ENCODE data around the gene ACD. TPM values are rescaled to one million over a fixed set of nuclear protein-coding genes. Genes with fewer than 3 reads are reported as not detected.

Gene ACD
- 10 to 100 TPM; 17.8 to 33.4 (median 29.8) TPM for total RNA-seq

DNA sequence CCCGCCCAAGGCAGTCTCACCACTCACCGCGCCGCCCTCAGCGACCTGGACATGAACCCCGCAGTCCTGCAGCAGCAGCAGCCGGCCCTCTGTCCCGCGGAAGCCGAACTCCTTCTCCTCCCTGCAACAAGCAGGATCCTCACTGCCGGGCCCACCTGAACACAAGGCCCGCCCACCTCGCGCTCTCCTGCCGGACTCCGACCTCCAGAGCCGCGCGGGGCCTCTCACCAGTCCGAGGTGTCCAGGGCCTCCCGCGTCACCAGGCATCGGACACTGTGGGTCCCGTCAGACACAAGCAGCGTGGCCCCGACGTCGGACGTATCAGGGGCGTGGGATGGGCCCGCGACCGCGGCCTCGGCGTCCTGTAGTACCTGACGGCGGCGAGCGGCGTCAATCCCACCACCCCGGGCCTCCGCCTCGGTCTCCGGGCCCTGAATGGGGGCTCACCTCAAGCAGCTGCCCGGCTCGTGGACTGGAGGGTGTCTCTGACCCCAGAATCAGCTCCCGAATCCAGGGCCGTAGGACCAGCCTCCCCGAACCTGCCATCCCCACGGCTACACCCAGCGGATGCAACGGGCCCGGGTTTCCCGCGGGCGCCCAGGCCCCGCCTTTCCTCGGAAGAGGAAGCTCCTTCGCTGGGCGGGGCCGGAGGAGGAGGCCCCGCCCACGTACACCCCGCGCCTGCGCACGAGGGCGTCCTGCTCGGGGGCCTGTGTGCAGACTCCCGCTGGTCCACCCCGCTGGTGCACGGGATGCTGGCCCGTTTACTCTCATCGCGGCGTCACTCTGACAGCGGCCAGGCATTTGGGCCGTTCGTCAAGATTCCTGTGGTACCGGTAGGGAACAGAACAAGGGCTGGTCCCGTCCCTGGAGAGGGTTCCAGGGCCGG is at the start of gene ACD:
ACD (minus strand) TSS at position 586 of the 889 bp plus-strand sequence; CDS start at position 546, 40 bp downstream.
- Histone ChIP-seq H3K27me3 (peaks cover 0 to 1% of the 10 kb centered on the region in 2 donors), H3K27ac (peak within 1 kb of the TSS; percentile 94), H3K4me1 (peaks cover 0 to 18% of the 10 kb centered on the region in 2 donors), H3K9me3 (no peaks in the 10 kb centered on the region), H3K4me3 (peak within 1 kb of the TSS; percentile 64 to 94), H3K36me3 (no peaks in the 10 kb centered on the region)
- DNase-seq = peak; percentile 88 to 94
- intact Hi-C loops (cut with DNase I; ENCODE audit: low total_unique reads) = no loop called here
- TF ChIP-seq, protein P1, sequence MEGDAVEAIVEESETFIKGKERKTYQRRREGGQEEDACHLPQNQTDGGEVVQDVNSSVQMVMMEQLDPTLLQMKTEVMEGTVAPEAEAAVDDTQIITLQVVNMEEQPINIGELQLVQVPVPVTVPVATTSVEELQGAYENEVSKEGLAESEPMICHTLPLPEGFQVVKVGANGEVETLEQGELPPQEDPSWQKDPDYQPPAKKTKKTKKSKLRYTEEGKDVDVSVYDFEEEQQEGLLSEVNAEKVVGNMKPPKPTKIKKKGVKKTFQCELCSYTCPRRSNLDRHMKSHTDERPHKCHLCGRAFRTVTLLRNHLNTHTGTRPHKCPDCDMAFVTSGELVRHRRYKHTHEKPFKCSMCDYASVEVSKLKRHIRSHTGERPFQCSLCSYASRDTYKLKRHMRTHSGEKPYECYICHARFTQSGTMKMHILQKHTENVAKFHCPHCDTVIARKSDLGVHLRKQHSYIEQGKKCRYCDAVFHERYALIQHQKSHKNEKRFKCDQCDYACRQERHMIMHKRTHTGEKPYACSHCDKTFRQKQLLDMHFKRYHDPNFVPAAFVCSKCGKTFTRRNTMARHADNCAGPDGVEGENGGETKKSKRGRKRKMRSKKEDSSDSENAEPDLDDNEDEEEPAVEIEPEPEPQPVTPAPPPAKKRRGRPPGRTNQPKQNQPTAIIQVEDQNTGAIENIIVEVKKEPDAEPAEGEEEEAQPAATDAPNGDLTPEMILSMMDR (IDR thresholded peaks at IDR 0.05) = peak in 2 of 4 experiments; percentile 6 to 35
- TF ChIP-seq POLR2A (IDR thresholded peaks at IDR 0.05) = peak; percentile 75 to 93

DNA sequence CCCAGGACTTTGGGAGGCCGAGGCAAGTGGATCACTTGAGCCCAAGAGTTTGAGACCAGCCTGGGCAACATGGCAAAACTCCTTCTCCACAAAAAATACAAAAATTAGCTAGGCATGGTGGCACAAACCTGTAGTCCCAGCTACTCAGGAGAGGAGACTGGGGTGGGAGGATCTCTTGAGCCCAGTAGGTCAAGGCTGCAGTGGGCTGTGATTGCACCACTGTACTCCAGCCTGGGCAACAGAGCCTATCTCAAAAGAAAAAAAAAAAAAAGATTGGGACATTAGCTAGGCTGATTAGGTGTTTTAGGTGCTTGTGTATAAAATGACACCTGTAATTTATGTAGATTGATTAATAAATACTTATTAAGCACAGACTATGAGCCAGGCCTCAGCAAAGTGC is 49.0 kb upstream of the ACD start:
- Histone ChIP-seq H3K27ac (no peak overlapping the region), H3K9me3 (no peaks in the 10 kb centered on the region), H3K36me3 (no peaks in the 10 kb centered on the region), H3K4me3 (no peak overlapping the region), H3K4me1 (peaks cover 0 to 4% of the 10 kb centered on the region in 2 donors), H3K27me3 (no peaks in the 10 kb centered on the region)
- TF ChIP-seq POLR2A (IDR thresholded peaks at IDR 0.05) = no peak
- intact Hi-C loops (cut with DNase I; ENCODE audit: low total_unique reads) = no loop called here
- DNase-seq = no peak

DNA sequence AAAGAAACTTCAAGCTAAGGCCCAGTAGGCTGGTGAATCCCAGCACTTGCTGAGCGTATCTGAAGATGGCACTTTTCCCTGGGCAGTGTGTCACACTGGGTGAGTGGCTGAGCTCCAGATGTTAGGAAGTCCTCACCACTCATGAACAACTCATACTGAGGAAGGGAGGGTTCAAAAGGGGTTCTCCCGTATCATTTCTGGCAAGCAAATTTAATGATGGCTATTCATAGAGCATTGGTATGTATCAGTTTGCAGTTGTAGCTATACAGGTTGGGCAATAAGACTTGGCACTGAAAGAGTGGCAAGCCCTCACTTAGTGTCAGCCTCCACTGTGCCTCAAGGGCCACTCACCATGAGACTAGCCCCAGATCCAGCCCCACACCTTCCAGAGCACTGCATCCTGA is 48.3 kb upstream of the ACD start:
- H3K27ac ChIP-seq = no peak overlapping the region
- H3K27me3 ChIP-seq = no peaks in the 10 kb centered on the region
- no peak for DNase-seq
- intact Hi-C loops (cut with DNase I; ENCODE audit: low total_unique reads) = no loop called here
- no peaks in the 10 kb centered on the region for H3K9me3 ChIP-seq
- TF ChIP-seq, protein P1 (IDR thresholded peaks at IDR 0.05) = no peak
- TF ChIP-seq POLR2A (IDR thresholded peaks at IDR 0.05) = no peak
- no peaks in the 10 kb centered on the region for H3K36me3 ChIP-seq
- H3K4me3 ChIP-seq = no peak overlapping the region
- peaks cover 0 to 4% of the 10 kb centered on the region in 2 donors for H3K4me1 ChIP-seq

DNA sequence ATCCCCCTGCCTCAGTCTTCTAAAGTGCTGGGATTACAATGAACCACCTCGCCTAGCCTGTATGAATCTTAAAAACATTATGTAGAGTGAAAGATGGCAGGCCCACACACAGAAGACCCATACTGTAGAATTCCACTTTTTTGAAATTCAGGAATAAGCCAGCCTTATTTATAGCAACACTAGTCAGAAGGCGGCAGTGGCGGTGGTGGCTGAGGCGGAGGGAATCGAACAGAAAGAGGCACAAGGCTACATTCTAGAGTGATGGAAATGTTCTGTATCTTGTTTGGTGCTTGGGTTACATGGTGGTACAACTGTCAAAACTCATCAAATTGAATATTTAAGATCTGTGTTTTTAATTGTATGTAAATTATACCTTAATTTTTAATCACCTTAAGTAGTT is 47.7 kb upstream of the ACD start:
- Histone ChIP-seq H3K27ac (no peak overlapping the region), H3K27me3 (no peaks in the 10 kb centered on the region), H3K9me3 (no peaks in the 10 kb centered on the region), H3K36me3 (no peaks in the 10 kb centered on the region), H3K4me1 (peaks cover 0 to 4% of the 10 kb centered on the region in 2 donors), H3K4me3 (no peak overlapping the region)
- intact Hi-C loops (cut with DNase I; ENCODE audit: low total_unique reads) = no loop called here
- DNase-seq = no peak
- TF ChIP-seq, protein P1 (IDR thresholded peaks at IDR 0.05) = no peak
- no peak for TF ChIP-seq POLR2A (IDR thresholded peaks at IDR 0.05)

DNA sequence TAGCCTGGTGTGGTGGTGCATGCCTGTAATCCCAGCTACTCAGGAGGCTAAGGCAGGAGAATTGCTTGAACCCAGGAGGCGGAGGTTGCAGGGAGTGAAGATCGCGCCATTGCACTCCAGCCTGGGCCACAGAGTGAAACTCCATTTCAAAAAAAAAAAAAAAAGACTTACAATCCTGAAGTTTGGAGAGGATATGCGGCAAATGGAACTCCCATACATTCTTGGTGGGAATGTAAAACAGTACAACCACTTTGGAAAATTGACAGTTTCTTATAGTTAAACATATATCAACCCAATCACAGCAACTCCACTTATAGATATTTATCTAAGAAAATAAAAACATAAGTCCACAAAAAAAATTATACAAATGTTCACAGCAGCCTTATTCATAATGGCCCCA is 47.1 kb upstream of the ACD start:
- Histone ChIP-seq H3K27me3 (no peaks in the 10 kb centered on the region), H3K9me3 (no peaks in the 10 kb centered on the region), H3K27ac (no peak overlapping the region), H3K4me3 (no peak overlapping the region), H3K4me1 (peaks cover 0 to 4% of the 10 kb centered on the region in 2 donors), H3K36me3 (no peaks in the 10 kb centered on the region)
- DNase-seq = no peak
- intact Hi-C loops (cut with DNase I; ENCODE audit: low total_unique reads) = no loop called here
- TF ChIP-seq POLR2A (IDR thresholded peaks at IDR 0.05) = no peak
- TF ChIP-seq, protein P1 (IDR thresholded peaks at IDR 0.05) = no peak
